ENCODE measurements around the gene SEMA6D. TPM values are rescaled to one million over a fixed set of nuclear protein-coding genes. Genes with fewer than 3 reads are reported as not detected.

SEMA6D gene
- total and polyA plus RNA-seq, 2 experiments from 2014 or later: 18.9 to 34.1 TPM

- no peaks in the 10 kb centered on the region for H3K9me3 ChIP-seq (ENCODE audit: low read depth)
- H3K36me3 ChIP-seq (replicated peaks; ENCODE audit: insufficient read depth, low read depth): no peaks in the 10 kb centered on the region
- DNase-seq (ENCODE audit: low spot score): no peak
- H3K79me2 ChIP-seq: no peaks in the 10 kb centered on the region
- peak; percentile 54 for TF ChIP-seq CTCF (IDR thresholded peaks at IDR 0.05; ENCODE audit: poor library complexity)
- no peak for TF ChIP-seq EZH2phosphoT487 (IDR thresholded peaks at IDR 0.05; ENCODE audit: low read depth, severe bottlenecking, unreplicated experiment)
- H3K4me1 ChIP-seq (ENCODE audit: insufficient read depth): peaks cover 6% of the 10 kb centered on the region
- no peak overlapping the region for H3K4me2 ChIP-seq
- no peaks in the 10 kb centered on the region for H4K20me1 ChIP-seq (ENCODE audit: insufficient read depth, poor library complexity, severe bottlenecking)
- no peaks in the 10 kb centered on the region for H3K9me2 ChIP-seq (replicated peaks; ENCODE audit: insufficient read depth)
- no peak overlapping the region for H3K27ac ChIP-seq
- peaks cover 4% of the 10 kb centered on the region for H3K27me3 ChIP-seq
- no peak overlapping the region for H3K4me3 ChIP-seq
- no peak overlapping the region for H2AFZ ChIP-seq
Observed at GRCh38 chr15:47711655-47712054, 5.7 kb upstream of the SEMA6D start.

GRCh38 chr15:47715402-47715801 lies 1.9 kb upstream of the SEMA6D start:
- 88% methylated on average over 7 of the region's 7 CpGs for WGBS (ENCODE audit: low lambda C conversion rate, missing lambda C conversion rate)
- no peak for DNase-seq (ENCODE audit: low spot score)
- Histone ChIP-seq H3K79me2 (peaks cover 7% of the 10 kb centered on the region), H3K27ac (no peak overlapping the region), H4K20me1 (ENCODE audit: insufficient read depth, poor library complexity, severe bottlenecking) (no peaks in the 10 kb centered on the region), H3K4me2 (no peak overlapping the region), H3K4me3 (no peak overlapping the region), H3K36me3 (replicated peaks; ENCODE audit: insufficient read depth, low read depth) (no peaks in the 10 kb centered on the region), H3K4me1 (ENCODE audit: insufficient read depth) (peaks cover 8% of the 10 kb centered on the region), H2AFZ (no peak overlapping the region), H3K9me2 (replicated peaks; ENCODE audit: insufficient read depth) (no peaks in the 10 kb centered on the region), H3K27me3 (peaks cover 4% of the 10 kb centered on the region), H3K9me3 (ENCODE audit: low read depth) (no peaks in the 10 kb centered on the region)
- no peak for TF ChIP-seq EZH2phosphoT487 (IDR thresholded peaks at IDR 0.05; ENCODE audit: low read depth, severe bottlenecking, unreplicated experiment)
- no peak for TF ChIP-seq CTCF (IDR thresholded peaks at IDR 0.05; ENCODE audit: poor library complexity)
- TF ChIP-seq EZH2 (IDR thresholded peaks at IDR 0.05; ENCODE audit: borderline replicate concordance): no peak

DNA sequence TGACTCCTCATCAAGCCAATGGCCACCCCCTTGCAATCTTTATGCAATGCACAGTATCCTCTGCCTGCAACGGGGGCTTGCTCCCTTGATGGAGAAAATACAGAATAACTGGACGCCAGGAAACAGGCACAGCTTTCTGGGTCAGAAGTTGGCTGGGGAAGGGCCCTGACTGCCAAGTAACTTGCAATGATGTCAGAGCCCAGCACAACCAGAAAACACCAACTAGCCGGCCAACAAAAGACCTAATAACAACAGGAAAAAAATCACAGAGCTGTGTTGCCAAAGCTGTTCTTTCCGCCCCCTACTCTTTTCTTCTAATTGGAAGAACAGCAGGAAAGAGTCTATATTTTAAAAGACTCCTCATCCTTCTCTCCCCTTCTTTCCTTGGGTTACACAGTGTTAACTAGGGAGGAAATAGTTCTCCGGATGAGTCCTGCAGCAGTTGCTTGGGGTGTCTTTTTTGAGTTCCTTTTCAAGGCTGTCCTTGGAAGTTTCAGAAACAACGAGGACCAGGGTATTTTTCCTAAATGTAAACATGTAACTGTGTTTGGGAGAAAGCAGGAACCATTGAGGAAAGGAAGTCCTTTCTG lies 1.4 kb upstream of the SEMA6D start:
- DNase-seq (ENCODE audit: low spot score): no peak
- Histone ChIP-seq H3K79me2 (peaks cover 12% of the 10 kb centered on the region), H3K4me2 (peak overlapping the region; percentile 88), H4K20me1 (ENCODE audit: insufficient read depth, poor library complexity, severe bottlenecking) (no peaks in the 10 kb centered on the region), H3K9me2 (replicated peaks; ENCODE audit: insufficient read depth) (no peaks in the 10 kb centered on the region), H3K9me3 (ENCODE audit: low read depth) (no peaks in the 10 kb centered on the region), H3K36me3 (replicated peaks; ENCODE audit: insufficient read depth, low read depth) (no peaks in the 10 kb centered on the region), H3K4me1 (ENCODE audit: insufficient read depth) (peaks cover 8% of the 10 kb centered on the region), H3K4me3 (no peak overlapping the region), H2AFZ (peak overlapping the region; percentile 37), H3K27me3 (peaks cover 4% of the 10 kb centered on the region), H3K27ac (peak overlapping the region; percentile 59)
- WGBS (ENCODE audit: low lambda C conversion rate, missing lambda C conversion rate): 50% methylated on average over 6 of the region's 6 CpGs
- no peak for TF ChIP-seq EZH2 (IDR thresholded peaks at IDR 0.05; ENCODE audit: borderline replicate concordance)
- TF ChIP-seq EZH2phosphoT487 (IDR thresholded peaks at IDR 0.05; ENCODE audit: low read depth, severe bottlenecking, unreplicated experiment): no peak
- no peak for TF ChIP-seq CTCF (IDR thresholded peaks at IDR 0.05; ENCODE audit: poor library complexity)

Data from hepatocyte (in vitro differentiated cells).